Measurements from ENCODE around the gene MAP6.

MAP6 gene

GRCh38 chr11:75565916-75566762 lies 102.7 kb downstream of the MAP6 start:
- no peak for DNase-seq

- peak; percentile 81 for DNase-seq
These were observed 103.5 kb downstream of the MAP6 start for GRCh38 chr11:75565221-75565814.

- peak; percentile 97 for DNase-seq
These were observed 104.8 kb downstream of the MAP6 start for GRCh38 chr11:75563978-75564552.

GRCh38 chr11:75563501-75563977 lies 105.3 kb downstream of the MAP6 start:
- no peak for DNase-seq

- DNase-seq: peak; percentile 92
These were observed 105.9 kb downstream of the MAP6 start for GRCh38 chr11:75562836-75563484.

GRCh38 chr11:75562048-75562835 lies 106.6 kb downstream of the MAP6 start, which contains the start of gene SERPINH1:
Gene SERPINH1 (plus strand): TSS chr11:75562253. CDS start chr11:75566350, 4,097 bp downstream.
- peak; percentile 95 for DNase-seq

- DNase-seq: no peak
These were observed 107.3 kb downstream of the MAP6 start for GRCh38 chr11:75561426-75562047.

- no peak for DNase-seq
These were observed 108.2 kb downstream of the MAP6 start for GRCh38 chr11:75560644-75561043.

GRCh38 chr11:75558939-75559843 lies 109.6 kb downstream of the MAP6 start:
- DNase-seq: peak; percentile 79

GRCh38 chr11:75557666-75558494 lies 111.0 kb downstream of the MAP6 start:
- DNase-seq: no peak

- DNase-seq: no peak
These were observed 112.6 kb downstream of the MAP6 start for GRCh38 chr11:75556275-75556674.

- no peak for DNase-seq
These were observed 113.6 kb downstream of the MAP6 start for GRCh38 chr11:75555079-75555811.

GRCh38 chr11:75554258-75555022 lies 114.4 kb downstream of the MAP6 start:
- peak; percentile 99 for DNase-seq

GRCh38 chr11:75553889-75554257 lies 115.0 kb downstream of the MAP6 start:
- no peak for DNase-seq

GRCh38 chr11:75553182-75553581 lies 115.7 kb downstream of the MAP6 start:
- no peak for DNase-seq

GRCh38 chr11:75549370-75549958 lies 119.4 kb downstream of the MAP6 start:
- DNase-seq: no peak

GRCh38 chr11:75548595-75549272 lies 120.1 kb downstream of the MAP6 start:
- no peak for DNase-seq

Measured in islet precursor cell (in vitro differentiated cells).